ENCODE data around the gene MRFAP1L1.

Gene MRFAP1L1

GRCh38 chr4:6749340-6750171 is 39.9 kb upstream of the MRFAP1L1 start:
- Histone ChIP-seq H3K9ac (ENCODE audit: low read length) (no peak overlapping the region), H3K4me3 (ENCODE audit: low read length) (no peak overlapping the region)

GRCh38 chr4:6748286-6748685 is 38.6 kb upstream of the MRFAP1L1 start:
- no peak overlapping the region for H3K9ac ChIP-seq (ENCODE audit: low read length)
- H3K27ac ChIP-seq (ENCODE audit: low read depth, low read length) = no peak overlapping the region

More at GRCh38 chr4:6749340-6750171, 39.9 kb upstream of the MRFAP1L1 start:
- Histone ChIP-seq H3K36me3 (ENCODE audit: control insufficient read depth, insufficient read depth, low read length) (no peaks in the 10 kb centered on the region), H3K27ac (ENCODE audit: low read depth, low read length) (peak overlapping the region; percentile 43), H3K27me3 (ENCODE audit: control insufficient read depth, insufficient read depth, low read length) (no peaks in the 10 kb centered on the region), H3K4me1 (ENCODE audit: control insufficient read depth, insufficient read depth, low read length) (no peaks in the 10 kb centered on the region)

GRCh38 chr4:6747294-6748051 is 37.8 kb upstream of the MRFAP1L1 start:
- Histone ChIP-seq H3K9ac (ENCODE audit: low read length) (no peak overlapping the region), H3K27ac (ENCODE audit: low read depth, low read length) (no peak overlapping the region), H3K4me1 (ENCODE audit: control insufficient read depth, insufficient read depth, low read length) (no peaks in the 10 kb centered on the region), H3K4me3 (ENCODE audit: low read length) (peak overlapping the region; percentile 24), H3K27me3 (ENCODE audit: control insufficient read depth, insufficient read depth, low read length) (no peaks in the 10 kb centered on the region), H3K36me3 (ENCODE audit: control insufficient read depth, insufficient read depth, low read length) (no peaks in the 10 kb centered on the region)

More at GRCh38 chr4:6748286-6748685, 38.6 kb upstream of the MRFAP1L1 start:
- Histone ChIP-seq H3K4me1 (ENCODE audit: control insufficient read depth, insufficient read depth, low read length) (no peaks in the 10 kb centered on the region), H3K36me3 (ENCODE audit: control insufficient read depth, insufficient read depth, low read length) (no peaks in the 10 kb centered on the region), H3K27me3 (ENCODE audit: control insufficient read depth, insufficient read depth, low read length) (no peaks in the 10 kb centered on the region), H3K4me3 (ENCODE audit: low read length) (no peak overlapping the region)

GRCh38 chr4:6746721-6747293 is 37.1 kb upstream of the MRFAP1L1 start:
- H3K9ac ChIP-seq (ENCODE audit: low read length) = no peak overlapping the region

GRCh38 chr4:6742989-6743388 is 33.3 kb upstream of the MRFAP1L1 start:
- Histone ChIP-seq H3K4me3 (ENCODE audit: low read length) (no peak overlapping the region), H3K4me1 (ENCODE audit: control insufficient read depth, insufficient read depth, low read length) (no peaks in the 10 kb centered on the region), H3K27ac (ENCODE audit: low read depth, low read length) (no peak overlapping the region), H3K27me3 (ENCODE audit: control insufficient read depth, insufficient read depth, low read length) (no peaks in the 10 kb centered on the region), H3K36me3 (ENCODE audit: control insufficient read depth, insufficient read depth, low read length) (no peaks in the 10 kb centered on the region), H3K9ac (ENCODE audit: low read length) (no peak overlapping the region)

More at GRCh38 chr4:6746721-6747293, 37.1 kb upstream of the MRFAP1L1 start:
- Histone ChIP-seq H3K4me3 (ENCODE audit: low read length) (no peak overlapping the region), H3K27ac (ENCODE audit: low read depth, low read length) (no peak overlapping the region), H3K36me3 (ENCODE audit: control insufficient read depth, insufficient read depth, low read length) (no peaks in the 10 kb centered on the region), H3K27me3 (ENCODE audit: control insufficient read depth, insufficient read depth, low read length) (no peaks in the 10 kb centered on the region), H3K4me1 (ENCODE audit: control insufficient read depth, insufficient read depth, low read length) (no peaks in the 10 kb centered on the region)

- H3K27me3 ChIP-seq (ENCODE audit: control insufficient read depth, insufficient read depth, low read length) = no peaks in the 10 kb centered on the region
- no peak overlapping the region for H3K9ac ChIP-seq (ENCODE audit: low read length)
- H3K4me1 ChIP-seq (ENCODE audit: control insufficient read depth, insufficient read depth, low read length) = no peaks in the 10 kb centered on the region
- no peak overlapping the region for H3K27ac ChIP-seq (ENCODE audit: low read depth, low read length)
- H3K4me3 ChIP-seq (ENCODE audit: low read length) = no peak overlapping the region
- no peaks in the 10 kb centered on the region for H3K36me3 ChIP-seq (ENCODE audit: control insufficient read depth, insufficient read depth, low read length)
Measured at GRCh38 chr4:6742507-6742906, 32.8 kb upstream of the MRFAP1L1 start.

GRCh38 chr4:6740347-6740746 is 30.7 kb upstream of the MRFAP1L1 start:
- H3K4me3 ChIP-seq (ENCODE audit: low read length) = no peak overlapping the region
- H3K36me3 ChIP-seq (ENCODE audit: control insufficient read depth, insufficient read depth, low read length) = no peaks in the 10 kb centered on the region
- H3K27me3 ChIP-seq (ENCODE audit: control insufficient read depth, insufficient read depth, low read length) = no peaks in the 10 kb centered on the region
- H3K4me1 ChIP-seq (ENCODE audit: control insufficient read depth, insufficient read depth, low read length) = no peaks in the 10 kb centered on the region
- no peak overlapping the region for H3K9ac ChIP-seq (ENCODE audit: low read length)
- H3K27ac ChIP-seq (ENCODE audit: low read depth, low read length) = no peak overlapping the region

GRCh38 chr4:6739920-6740319 is 30.3 kb upstream of the MRFAP1L1 start:
- H3K9ac ChIP-seq (ENCODE audit: low read length) = no peak overlapping the region

GRCh38 chr4:6734165-6734786 is 24.6 kb upstream of the MRFAP1L1 start:
- Histone ChIP-seq H3K9ac (ENCODE audit: low read length) (no peak overlapping the region), H3K36me3 (ENCODE audit: control insufficient read depth, insufficient read depth, low read length) (no peaks in the 10 kb centered on the region), H3K27me3 (ENCODE audit: control insufficient read depth, insufficient read depth, low read length) (no peaks in the 10 kb centered on the region), H3K4me1 (ENCODE audit: control insufficient read depth, insufficient read depth, low read length) (no peaks in the 10 kb centered on the region), H3K27ac (ENCODE audit: low read depth, low read length) (no peak overlapping the region), H3K4me3 (ENCODE audit: low read length) (no peak overlapping the region)

More at GRCh38 chr4:6739920-6740319, 30.3 kb upstream of the MRFAP1L1 start:
- no peaks in the 10 kb centered on the region for H3K36me3 ChIP-seq (ENCODE audit: control insufficient read depth, insufficient read depth, low read length)
- H3K27me3 ChIP-seq (ENCODE audit: control insufficient read depth, insufficient read depth, low read length) = no peaks in the 10 kb centered on the region
- H3K4me3 ChIP-seq (ENCODE audit: low read length) = no peak overlapping the region
- no peaks in the 10 kb centered on the region for H3K4me1 ChIP-seq (ENCODE audit: control insufficient read depth, insufficient read depth, low read length)
- H3K27ac ChIP-seq (ENCODE audit: low read depth, low read length) = no peak overlapping the region

- H3K36me3 ChIP-seq (ENCODE audit: control insufficient read depth, insufficient read depth, low read length) = no peaks in the 10 kb centered on the region
- no peak overlapping the region for H3K27ac ChIP-seq (ENCODE audit: low read depth, low read length)
- H3K4me1 ChIP-seq (ENCODE audit: control insufficient read depth, insufficient read depth, low read length) = no peaks in the 10 kb centered on the region
- H3K9ac ChIP-seq (ENCODE audit: low read length) = no peak overlapping the region
- H3K4me3 ChIP-seq (ENCODE audit: low read length) = no peak overlapping the region
- H3K27me3 ChIP-seq (ENCODE audit: control insufficient read depth, insufficient read depth, low read length) = no peaks in the 10 kb centered on the region
Measured at GRCh38 chr4:6733358-6734164, 23.9 kb upstream of the MRFAP1L1 start.

GRCh38 chr4:6732441-6733357 is 23.0 kb upstream of the MRFAP1L1 start:
- H3K4me3 ChIP-seq (ENCODE audit: low read length) = no peak overlapping the region
- H3K27ac ChIP-seq (ENCODE audit: low read depth, low read length) = no peak overlapping the region
- H3K27me3 ChIP-seq (ENCODE audit: control insufficient read depth, insufficient read depth, low read length) = no peaks in the 10 kb centered on the region
- no peak overlapping the region for H3K9ac ChIP-seq (ENCODE audit: low read length)
- H3K36me3 ChIP-seq (ENCODE audit: control insufficient read depth, insufficient read depth, low read length) = no peaks in the 10 kb centered on the region
- H3K4me1 ChIP-seq (ENCODE audit: control insufficient read depth, insufficient read depth, low read length) = no peaks in the 10 kb centered on the region

Data from rectal smooth muscle tissue (tissue), 1 donor.